GM23338 (cell line): ENCODE data around the gene IL11. TPM values are rescaled to one million over a fixed set of nuclear protein-coding genes. Genes with fewer than 3 reads are reported as not detected.

Experiments
- ATAC-seq: fragments of 200-7000 bp; cut with Tn5 transposase; 3 replicates; pipeline ENCODE4 v1.9.1; 2020
- DNase-seq: peaks from one replicate; pipeline ENCODE4 v3.0.0-alpha.2; 2015; ENCODE audit warnings: low spot score
- H2AFZ ChIP-seq: fragments of 200-600 bp; sonication (generic); 2 replicates; pipeline ENCODE4 v1.8.0; 2016; ENCODE audit warnings: antibody characterized with exemption, mild to moderate bottlenecking, moderate library complexity
- H3F3A ChIP-seq: fragments of 200-600 bp; sonication (generic); replicated peaks from 2 replicates; pipeline ENCODE4 v1.8.0; 2017; ENCODE audit warnings: antibody characterized with exemption, mixed run types, low read depth
- H3K27ac ChIP-seq: fragments of 200-600 bp; sonication (generic); 2 replicates; pipeline ENCODE4 v1.6.1; 2016; ENCODE audit warnings: low read depth
- H3K27me3 ChIP-seq: fragments of 200-600 bp; sonication (generic); 2 replicates; pipeline ENCODE4 v1.8.0; 2016; ENCODE audit warnings: mild to moderate bottlenecking, mixed run types, moderate library complexity; ENCODE audit not compliant: insufficient read depth
- H3K36me3 ChIP-seq: fragments of 200-600 bp; sonication (generic); 2 replicates; pipeline ENCODE4 v1.8.0; 2016; ENCODE audit warnings: mild to moderate bottlenecking; ENCODE audit not compliant: insufficient read depth
- H3K4me1 ChIP-seq: fragments of 200-600 bp; sonication (generic); 2 replicates; pipeline ENCODE4 v1.8.0; 2016; ENCODE audit warnings: mild to moderate bottlenecking, moderate library complexity; ENCODE audit not compliant: insufficient read depth
- H3K4me2 ChIP-seq: fragments of 200-600 bp; sonication (generic); 2 replicates; pipeline ENCODE4 v1.7.1; 2017; ENCODE audit warnings: mixed run types
- H3K4me3 ChIP-seq: fragments of 200-600 bp; sonication (generic); 2 replicates; pipeline ENCODE4 v1.6.1; 2016; ENCODE audit warnings: mixed run types
- H3K79me2 ChIP-seq: fragments of 200-600 bp; sonication (generic); replicated peaks from 2 replicates; pipeline ENCODE4 v1.8.0; 2017; ENCODE audit warnings: mild to moderate bottlenecking; ENCODE audit not compliant: insufficient read depth
- H3K9me2 ChIP-seq: fragments of 200-600 bp; sonication (generic); 2 replicates; pipeline ENCODE4 v1.8.0; 2017; ENCODE audit not compliant: insufficient read depth
- H4K20me1 ChIP-seq: fragments of 200-600 bp; sonication (generic); replicated peaks from 2 replicates; pipeline ENCODE4 v1.8.0; 2017; ENCODE audit warnings: mild to moderate bottlenecking; ENCODE audit not compliant: insufficient read depth
- H3K27ac Mint-ChIP-seq: 2 replicates; pipeline ENCODE4 v1.8.0; 2020; ENCODE audit warnings: inconsistent platforms, mild to moderate bottlenecking, moderate library complexity, mixed read lengths
- H3K27me3 Mint-ChIP-seq: 3 replicates; pipeline ENCODE4 v1.8.0; 2022; ENCODE audit warnings: low read depth, mild to moderate bottlenecking, moderate library complexity, mixed read lengths, inconsistent platforms; ENCODE audit not compliant: insufficient read depth, poor library complexity
- H3K36me3 Mint-ChIP-seq: 3 replicates; pipeline ENCODE4 v1.8.0; 2021; ENCODE audit warnings: low read depth, mild to moderate bottlenecking, inconsistent platforms, moderate library complexity, mixed read lengths
- H3K4me1 Mint-ChIP-seq: 3 replicates; pipeline ENCODE4 v1.8.0; 2020; ENCODE audit warnings: mild to moderate bottlenecking, inconsistent platforms, mixed read lengths
- H3K4me3 Mint-ChIP-seq: 3 replicates; pipeline ENCODE4 v1.8.0; 2021; ENCODE audit warnings: moderate library complexity, mild to moderate bottlenecking, inconsistent platforms, mixed read lengths
- H3K9me3 Mint-ChIP-seq: 3 replicates; pipeline ENCODE4 v1.8.0; 2020; ENCODE audit warnings: moderate library complexity, mild to moderate bottlenecking, inconsistent platforms, mixed read lengths
- CREB1 ChIP-seq: fragments of 250-450 bp; sonication (Bioruptor Pico); IDR thresholded peaks from 2 replicates; pipeline ENCODE4 v1.5.0; 2020; ENCODE audit warnings: low read depth, mild to moderate bottlenecking, moderate library complexity
- ETS1 ChIP-seq: IDR thresholded peaks from 2 replicates; pipeline ENCODE4 v1.6.1; 2016; ENCODE audit warnings: antibody characterized with exemption
- EZH2 ChIP-seq: fragments of 200-600 bp; sonication (generic); IDR thresholded peaks from one replicate; pipeline ENCODE4 v1.8.0; 2017; ENCODE audit warnings: antibody characterized with exemption, mild to moderate bottlenecking, low read depth; ENCODE audit not compliant: unreplicated experiment
- EZH2phosphoT487 ChIP-seq: fragments of 200-600 bp; sonication (generic); IDR thresholded peaks from one replicate; pipeline ENCODE4 v1.8.1; 2018; ENCODE audit warnings: antibody characterized with exemption; ENCODE audit not compliant: unreplicated experiment
- ZNF114 ChIP-seq: fragments of 250-450 bp; sonication (Bioruptor Pico); IDR thresholded peaks from 2 replicates; pipeline ENCODE4 v1.5.0; 2020; ENCODE audit warnings: mild to moderate bottlenecking, moderate library complexity
- ZNF331 ChIP-seq: fragments of 250-450 bp; sonication (Bioruptor Pico); IDR thresholded peaks from 2 replicates; pipeline ENCODE4 v1.5.0; 2020; ENCODE audit warnings: low read depth, mild to moderate bottlenecking, moderate library complexity
- polyA plus RNA-seq: library from polyadenylated mRNA; unstranded; fragments of >200 nt; fragmentation: Nextera tagmentation; extraction: Ambion mirVana; gene quantifications from 2 replicates; pipeline ENCODE4 v1.2.1, GENCODE V29; 2016
- total RNA-seq: library from RNA; depleted of rRNA; stranded (reverse); fragments of >200 nt; shearing (Covaris generic); gene quantifications from 2 replicates; pipeline ENCODE4 v1.2.3, GENCODE V29; 2014
- TF ChIP-seq, protein P1 (sequence below), 2 experiments: fragments of 200-600 bp in 1 of 2; sonication (generic) in 1 of 2; conservative IDR thresholded peaks; 2 replicates each; pipeline versions ENCODE4 v1.5.1 to v1.6.1; 2016 to 2017; ENCODE audit warnings: antibody characterized with exemption in 2 of 2, low read depth in 2 of 2, mild to moderate bottlenecking in 2 of 2, moderate library complexity in 1 of 2
- TF ChIP-seq, protein P2 (sequence below): IDR thresholded peaks from one replicate; pipeline ENCODE4 v1.6.1; 2018; ENCODE audit warnings: antibody characterized with exemption; ENCODE audit not compliant: unreplicated experiment

The IL11 gene
- total and polyA plus RNA-seq, 2 experiments from 2014 or later = 0.58 to 2.2 TPM

GRCh38 chr19:55320844-55321419, 49.3 kb downstream of the IL11 start:
- H3K4me2 ChIP-seq = no peak overlapping the region
- DNase-seq = no peak

More at GRCh38 chr19:55320844-55321419, 49.3 kb downstream of the IL11 start:
- no peak overlapping the region for H3K4me3 ChIP-seq
- no peaks in the 10 kb centered on the region for H3K36me3 ChIP-seq
- TF ChIP-seq ETS1 (no peak), CREB1 (CRISPR knock-in tag) (no peak), ZNF114 (no peak), ZNF331 (no peak), EZH2phosphoT487 (no peak), EZH2 (no peak)
- TF ChIP-seq, protein P1, sequence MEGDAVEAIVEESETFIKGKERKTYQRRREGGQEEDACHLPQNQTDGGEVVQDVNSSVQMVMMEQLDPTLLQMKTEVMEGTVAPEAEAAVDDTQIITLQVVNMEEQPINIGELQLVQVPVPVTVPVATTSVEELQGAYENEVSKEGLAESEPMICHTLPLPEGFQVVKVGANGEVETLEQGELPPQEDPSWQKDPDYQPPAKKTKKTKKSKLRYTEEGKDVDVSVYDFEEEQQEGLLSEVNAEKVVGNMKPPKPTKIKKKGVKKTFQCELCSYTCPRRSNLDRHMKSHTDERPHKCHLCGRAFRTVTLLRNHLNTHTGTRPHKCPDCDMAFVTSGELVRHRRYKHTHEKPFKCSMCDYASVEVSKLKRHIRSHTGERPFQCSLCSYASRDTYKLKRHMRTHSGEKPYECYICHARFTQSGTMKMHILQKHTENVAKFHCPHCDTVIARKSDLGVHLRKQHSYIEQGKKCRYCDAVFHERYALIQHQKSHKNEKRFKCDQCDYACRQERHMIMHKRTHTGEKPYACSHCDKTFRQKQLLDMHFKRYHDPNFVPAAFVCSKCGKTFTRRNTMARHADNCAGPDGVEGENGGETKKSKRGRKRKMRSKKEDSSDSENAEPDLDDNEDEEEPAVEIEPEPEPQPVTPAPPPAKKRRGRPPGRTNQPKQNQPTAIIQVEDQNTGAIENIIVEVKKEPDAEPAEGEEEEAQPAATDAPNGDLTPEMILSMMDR (conservative IDR thresholded peaks at IDR 0.05; ENCODE audit: low read depth in 2 of 2) = no peak
- TF ChIP-seq, protein P2, sequence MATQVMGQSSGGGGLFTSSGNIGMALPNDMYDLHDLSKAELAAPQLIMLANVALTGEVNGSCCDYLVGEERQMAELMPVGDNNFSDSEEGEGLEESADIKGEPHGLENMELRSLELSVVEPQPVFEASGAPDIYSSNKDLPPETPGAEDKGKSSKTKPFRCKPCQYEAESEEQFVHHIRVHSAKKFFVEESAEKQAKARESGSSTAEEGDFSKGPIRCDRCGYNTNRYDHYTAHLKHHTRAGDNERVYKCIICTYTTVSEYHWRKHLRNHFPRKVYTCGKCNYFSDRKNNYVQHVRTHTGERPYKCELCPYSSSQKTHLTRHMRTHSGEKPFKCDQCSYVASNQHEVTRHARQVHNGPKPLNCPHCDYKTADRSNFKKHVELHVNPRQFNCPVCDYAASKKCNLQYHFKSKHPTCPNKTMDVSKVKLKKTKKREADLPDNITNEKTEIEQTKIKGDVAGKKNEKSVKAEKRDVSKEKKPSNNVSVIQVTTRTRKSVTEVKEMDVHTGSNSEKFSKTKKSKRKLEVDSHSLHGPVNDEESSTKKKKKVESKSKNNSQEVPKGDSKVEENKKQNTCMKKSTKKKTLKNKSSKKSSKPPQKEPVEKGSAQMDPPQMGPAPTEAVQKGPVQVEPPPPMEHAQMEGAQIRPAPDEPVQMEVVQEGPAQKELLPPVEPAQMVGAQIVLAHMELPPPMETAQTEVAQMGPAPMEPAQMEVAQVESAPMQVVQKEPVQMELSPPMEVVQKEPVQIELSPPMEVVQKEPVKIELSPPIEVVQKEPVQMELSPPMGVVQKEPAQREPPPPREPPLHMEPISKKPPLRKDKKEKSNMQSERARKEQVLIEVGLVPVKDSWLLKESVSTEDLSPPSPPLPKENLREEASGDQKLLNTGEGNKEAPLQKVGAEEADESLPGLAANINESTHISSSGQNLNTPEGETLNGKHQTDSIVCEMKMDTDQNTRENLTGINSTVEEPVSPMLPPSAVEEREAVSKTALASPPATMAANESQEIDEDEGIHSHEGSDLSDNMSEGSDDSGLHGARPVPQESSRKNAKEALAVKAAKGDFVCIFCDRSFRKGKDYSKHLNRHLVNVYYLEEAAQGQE = no peak
- H3K79me2 ChIP-seq = no peaks in the 10 kb centered on the region
- no peaks in the 10 kb centered on the region; the same call in 1 of the 2 replicates for H4K20me1 ChIP-seq
- H3K27ac ChIP-seq = no peak overlapping the region
- no peak overlapping the region for H3K4me3 Mint-ChIP-seq
- H3K4me1 ChIP-seq = peaks cover 5% of the 10 kb centered on the region; the same call in 1 of the 2 replicates
- no peak overlapping the region for H3K27ac Mint-ChIP-seq
- no peaks in the 10 kb centered on the region; the same call in 2 of the 3 replicates for H3K36me3 Mint-ChIP-seq
- no peaks in the 10 kb centered on the region; the same call in 2 of the 3 replicates for H3K9me3 Mint-ChIP-seq
- peaks cover 15% of the 10 kb centered on the region for H3K4me1 Mint-ChIP-seq
- H3F3A ChIP-seq = peaks cover 4% of the 10 kb centered on the region; the same call in 1 of the 2 replicates
- H3K9me2 ChIP-seq = no peaks in the 10 kb centered on the region
- ATAC-seq = no peak
- H3K27me3 ChIP-seq = no peaks in the 10 kb centered on the region
- H2AFZ ChIP-seq = no peak overlapping the region
- H3K27me3 Mint-ChIP-seq = peaks cover 12% of the 10 kb centered on the region
